HepG2 (cell line): ENCODE measurements around the gene RPS6KA3. TPM values are rescaled to one million over a fixed set of nuclear protein-coding genes. Genes with fewer than 3 reads are reported as not detected.

Experiments used
- CBX5 ChIP-seq: sonication (generic); formaldehyde crosslinking; IDR thresholded peaks from 2 replicates; pipeline ENCODE4 v1.4.0; 2020; ENCODE audit warnings: missing genetic modification reagents, borderline replicate concordance
- CEBPB ChIP-seq: IDR thresholded peaks from 2 replicates; pipeline ENCODE4 v1.6.1; 2011; ENCODE audit warnings: low read depth, low read length, improper control_type of control experiment, borderline replicate concordance
- EEA1 ChIP-seq: sonication (generic); formaldehyde crosslinking; IDR thresholded peaks from 2 replicates; pipeline ENCODE4 v1.5.1; 2020; ENCODE audit warnings: mild to moderate bottlenecking, missing genetic modification reagents, borderline replicate concordance
- GPN1 ChIP-seq: sonication (generic); formaldehyde crosslinking; IDR thresholded peaks from 2 replicates; pipeline ENCODE4 v1.5.1; 2020; ENCODE audit warnings: missing genetic modification reagents, borderline replicate concordance
- MAFK ChIP-seq, 2 experiments: IDR thresholded peaks in 1 of 2; conservative IDR thresholded peaks in 1 of 2; 2 replicates each; pipeline ENCODE4 v1.6.1; 2011; ENCODE audit warnings: improper control_type of control experiment in 2 of 2, low read length in 2 of 2
- NRL ChIP-seq: sonication (generic); formaldehyde crosslinking; IDR thresholded peaks from 2 replicates; pipeline ENCODE4 v1.5.0; 2020; ENCODE audit warnings: missing genetic modification reagents, mild to moderate bottlenecking, moderate library complexity, borderline replicate concordance
- ZNF30 ChIP-seq: sonication (generic); formaldehyde crosslinking; IDR thresholded peaks from 2 replicates; pipeline ENCODE4 v1.5.0; 2020; ENCODE audit warnings: mild to moderate bottlenecking, missing genetic modification reagents
- ZNF709 ChIP-seq: sonication (generic); formaldehyde crosslinking; IDR thresholded peaks from 2 replicates; pipeline ENCODE4 v1.5.0; 2020; ENCODE audit warnings: mild to moderate bottlenecking, missing genetic modification reagents
- polyA plus RNA-seq, 8 experiments: library from polyadenylated mRNA; depleted of rRNA in 3 of 8; stranded (reverse) in 7 of 8; unstranded in 1 of 8; fragments of >200 nt; fragmentation: Illumina TruSeq in 4 of 8; extraction: Trizol in 4 of 8; gene quantifications; 2 replicates each; pipeline versions ENCODE4 v1.2.1 to v1.2.3, GENCODE V29; 2011 to 2016; ENCODE audit warnings: low read depth in 4 of 8, missing spikeins in 1 of 8, mixed read lengths in 1 of 8; ENCODE audit not compliant: insufficient read depth in 1 of 8
- total RNA-seq, 5 experiments: library from RNA; depleted of rRNA; stranded (reverse); fragments of >200 nt; fragmentation: Illumina TruSeq; extraction: Trizol; gene quantifications; 2 replicates each; pipeline ENCODE4 v1.2.3, GENCODE V29; 2016; ENCODE audit warnings: low read depth in 1 of 5
- TF ChIP-seq, protein P1 (sequence below): sonication (generic); formaldehyde crosslinking; IDR thresholded peaks from 2 replicates; pipeline ENCODE4 v1.5.0; 2020; ENCODE audit warnings: mild to moderate bottlenecking, missing genetic modification reagents
- TF ChIP-seq, protein P2 (sequence below): sonication (generic); formaldehyde crosslinking; IDR thresholded peaks from 2 replicates; pipeline ENCODE4 v1.5.0; 2020; ENCODE audit warnings: mild to moderate bottlenecking, missing genetic modification reagents, borderline replicate concordance
- TF ChIP-seq, protein P3 (sequence below): IDR thresholded peaks from 2 replicates; pipeline ENCODE4 v1.6.1; 2016; ENCODE audit warnings: low read depth
- TF ChIP-seq, protein P4 (sequence below): sonication (generic); formaldehyde crosslinking; IDR thresholded peaks from 2 replicates; pipeline ENCODE4 v1.5.1; 2020; ENCODE audit warnings: mild to moderate bottlenecking, missing genetic modification reagents, borderline replicate concordance
- TF ChIP-seq, protein P5 (sequence below): sonication (generic); formaldehyde crosslinking; IDR thresholded peaks from 2 replicates; pipeline ENCODE4 v1.4.0; 2020; ENCODE audit warnings: missing genetic modification reagents

Gene RPS6KA3
- total and polyA plus RNA-seq, 2 of the 13 experiments (the other 11 are each of a cell fraction or from before 2014, with no cell fraction given): 314 to 357 TPM

DNA sequence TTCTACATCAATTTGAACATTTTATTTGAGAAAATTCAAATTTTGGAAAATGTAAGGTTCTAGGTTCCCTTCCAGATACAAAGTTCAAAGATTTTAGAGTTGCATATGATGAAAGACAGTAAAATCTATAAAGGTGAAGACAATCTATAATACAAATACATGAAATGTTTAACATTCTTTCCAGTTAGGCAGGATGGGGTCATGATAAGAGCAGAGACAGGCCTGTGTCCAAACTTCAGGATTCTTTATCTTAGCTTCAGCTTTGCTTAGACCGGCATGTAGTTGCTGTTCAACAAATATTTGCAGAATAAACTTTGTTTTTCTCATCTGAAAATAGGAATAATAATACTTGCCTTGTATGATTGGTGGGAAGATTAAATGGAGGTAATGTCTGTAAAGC is 4.5 kb upstream of the RPS6KA3 start (continued):
- TF ChIP-seq, protein P1, sequence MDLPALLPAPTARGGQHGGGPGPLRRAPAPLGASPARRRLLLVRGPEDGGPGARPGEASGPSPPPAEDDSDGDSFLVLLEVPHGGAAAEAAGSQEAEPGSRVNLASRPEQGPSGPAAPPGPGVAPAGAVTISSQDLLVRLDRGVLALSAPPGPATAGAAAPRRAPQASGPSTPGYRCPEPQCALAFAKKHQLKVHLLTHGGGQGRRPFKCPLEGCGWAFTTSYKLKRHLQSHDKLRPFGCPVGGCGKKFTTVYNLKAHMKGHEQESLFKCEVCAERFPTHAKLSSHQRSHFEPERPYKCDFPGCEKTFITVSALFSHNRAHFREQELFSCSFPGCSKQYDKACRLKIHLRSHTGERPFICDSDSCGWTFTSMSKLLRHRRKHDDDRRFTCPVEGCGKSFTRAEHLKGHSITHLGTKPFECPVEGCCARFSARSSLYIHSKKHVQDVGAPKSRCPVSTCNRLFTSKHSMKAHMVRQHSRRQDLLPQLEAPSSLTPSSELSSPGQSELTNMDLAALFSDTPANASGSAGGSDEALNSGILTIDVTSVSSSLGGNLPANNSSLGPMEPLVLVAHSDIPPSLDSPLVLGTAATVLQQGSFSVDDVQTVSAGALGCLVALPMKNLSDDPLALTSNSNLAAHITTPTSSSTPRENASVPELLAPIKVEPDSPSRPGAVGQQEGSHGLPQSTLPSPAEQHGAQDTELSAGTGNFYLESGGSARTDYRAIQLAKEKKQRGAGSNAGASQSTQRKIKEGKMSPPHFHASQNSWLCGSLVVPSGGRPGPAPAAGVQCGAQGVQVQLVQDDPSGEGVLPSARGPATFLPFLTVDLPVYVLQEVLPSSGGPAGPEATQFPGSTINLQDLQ (CRISPR knock-in tag): no peak
- no peak for TF ChIP-seq GPN1 (CRISPR knock-in tag)
- TF ChIP-seq, protein P2, sequence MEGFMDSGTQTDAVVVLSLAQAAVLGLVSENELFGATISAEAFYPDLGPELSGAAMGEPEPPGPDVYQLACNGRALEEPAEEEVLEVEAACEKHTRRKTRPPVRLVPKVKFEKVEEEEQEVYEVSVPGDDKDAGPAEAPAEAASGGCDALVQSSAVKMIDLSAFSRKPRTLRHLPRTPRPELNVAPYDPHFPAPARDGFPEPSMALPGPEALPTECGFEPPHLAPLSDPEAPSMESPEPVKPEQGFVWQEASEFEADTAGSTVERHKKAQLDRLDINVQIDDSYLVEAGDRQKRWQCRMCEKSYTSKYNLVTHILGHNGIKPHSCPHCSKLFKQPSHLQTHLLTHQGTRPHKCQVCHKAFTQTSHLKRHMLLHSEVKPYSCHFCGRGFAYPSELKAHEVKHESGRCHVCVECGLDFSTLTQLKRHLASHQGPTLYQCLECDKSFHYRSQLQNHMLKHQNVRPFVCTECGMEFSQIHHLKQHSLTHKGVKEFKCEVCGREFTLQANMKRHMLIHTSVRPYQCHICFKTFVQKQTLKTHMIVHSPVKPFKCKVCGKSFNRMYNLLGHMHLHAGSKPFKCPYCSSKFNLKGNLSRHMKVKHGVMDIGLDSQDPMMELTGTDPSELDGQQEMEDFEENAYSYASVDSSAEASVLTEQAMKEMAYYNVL (CRISPR knock-in tag): 0 out of 2 replicates have a peak, but pooled peaks have one; percentile 26
- no peak for TF ChIP-seq ZNF30 (CRISPR knock-in tag)
- no peak for TF ChIP-seq EEA1 (CRISPR knock-in tag)
- TF ChIP-seq, protein P3, sequence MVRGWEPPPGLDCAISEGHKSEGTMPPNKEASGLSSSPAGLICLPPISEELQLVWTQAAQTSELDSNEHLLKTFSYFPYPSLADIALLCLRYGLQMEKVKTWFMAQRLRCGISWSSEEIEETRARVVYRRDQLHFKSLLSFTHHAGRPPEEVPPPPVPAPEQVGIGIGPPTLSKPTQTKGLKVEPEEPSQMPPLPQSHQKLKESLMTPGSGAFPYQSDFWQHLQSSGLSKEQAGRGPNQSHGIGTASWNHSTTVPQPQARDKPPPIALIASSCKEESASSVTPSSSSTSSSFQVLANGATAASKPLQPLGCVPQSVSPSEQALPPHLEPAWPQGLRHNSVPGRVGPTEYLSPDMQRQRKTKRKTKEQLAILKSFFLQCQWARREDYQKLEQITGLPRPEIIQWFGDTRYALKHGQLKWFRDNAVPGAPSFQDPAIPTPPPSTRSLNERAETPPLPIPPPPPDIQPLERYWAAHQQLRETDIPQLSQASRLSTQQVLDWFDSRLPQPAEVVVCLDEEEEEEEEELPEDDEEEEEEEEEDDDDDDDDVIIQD (CRISPR knock-in tag): no peak
- TF ChIP-seq, protein P4, sequence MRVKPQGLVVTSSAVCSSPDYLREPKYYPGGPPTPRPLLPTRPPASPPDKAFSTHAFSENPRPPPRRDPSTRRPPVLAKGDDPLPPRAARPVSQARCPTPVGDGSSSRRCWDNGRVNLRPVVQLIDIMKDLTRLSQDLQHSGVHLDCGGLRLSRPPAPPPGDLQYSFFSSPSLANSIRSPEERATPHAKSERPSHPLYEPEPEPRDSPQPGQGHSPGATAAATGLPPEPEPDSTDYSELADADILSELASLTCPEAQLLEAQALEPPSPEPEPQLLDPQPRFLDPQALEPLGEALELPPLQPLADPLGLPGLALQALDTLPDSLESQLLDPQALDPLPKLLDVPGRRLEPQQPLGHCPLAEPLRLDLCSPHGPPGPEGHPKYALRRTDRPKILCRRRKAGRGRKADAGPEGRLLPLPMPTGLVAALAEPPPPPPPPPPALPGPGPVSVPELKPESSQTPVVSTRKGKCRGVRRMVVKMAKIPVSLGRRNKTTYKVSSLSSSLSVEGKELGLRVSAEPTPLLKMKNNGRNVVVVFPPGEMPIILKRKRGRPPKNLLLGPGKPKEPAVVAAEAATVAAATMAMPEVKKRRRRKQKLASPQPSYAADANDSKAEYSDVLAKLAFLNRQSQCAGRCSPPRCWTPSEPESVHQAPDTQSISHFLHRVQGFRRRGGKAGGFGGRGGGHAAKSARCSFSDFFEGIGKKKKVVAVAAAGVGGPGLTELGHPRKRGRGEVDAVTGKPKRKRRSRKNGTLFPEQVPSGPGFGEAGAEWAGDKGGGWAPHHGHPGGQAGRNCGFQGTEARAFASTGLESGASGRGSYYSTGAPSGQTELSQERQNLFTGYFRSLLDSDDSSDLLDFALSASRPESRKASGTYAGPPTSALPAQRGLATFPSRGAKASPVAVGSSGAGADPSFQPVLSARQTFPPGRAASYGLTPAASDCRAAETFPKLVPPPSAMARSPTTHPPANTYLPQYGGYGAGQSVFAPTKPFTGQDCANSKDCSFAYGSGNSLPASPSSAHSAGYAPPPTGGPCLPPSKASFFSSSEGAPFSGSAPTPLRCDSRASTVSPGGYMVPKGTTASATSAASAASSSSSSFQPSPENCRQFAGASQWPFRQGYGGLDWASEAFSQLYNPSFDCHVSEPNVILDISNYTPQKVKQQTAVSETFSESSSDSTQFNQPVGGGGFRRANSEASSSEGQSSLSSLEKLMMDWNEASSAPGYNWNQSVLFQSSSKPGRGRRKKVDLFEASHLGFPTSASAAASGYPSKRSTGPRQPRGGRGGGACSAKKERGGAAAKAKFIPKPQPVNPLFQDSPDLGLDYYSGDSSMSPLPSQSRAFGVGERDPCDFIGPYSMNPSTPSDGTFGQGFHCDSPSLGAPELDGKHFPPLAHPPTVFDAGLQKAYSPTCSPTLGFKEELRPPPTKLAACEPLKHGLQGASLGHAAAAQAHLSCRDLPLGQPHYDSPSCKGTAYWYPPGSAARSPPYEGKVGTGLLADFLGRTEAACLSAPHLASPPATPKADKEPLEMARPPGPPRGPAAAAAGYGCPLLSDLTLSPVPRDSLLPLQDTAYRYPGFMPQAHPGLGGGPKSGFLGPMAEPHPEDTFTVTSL: peak; percentile 45; the same call in 1 of the 2 replicates
- no peak for TF ChIP-seq CEBPB
- TF ChIP-seq CBX5 (CRISPR knock-in tag): no peak
- TF ChIP-seq, protein P5, sequence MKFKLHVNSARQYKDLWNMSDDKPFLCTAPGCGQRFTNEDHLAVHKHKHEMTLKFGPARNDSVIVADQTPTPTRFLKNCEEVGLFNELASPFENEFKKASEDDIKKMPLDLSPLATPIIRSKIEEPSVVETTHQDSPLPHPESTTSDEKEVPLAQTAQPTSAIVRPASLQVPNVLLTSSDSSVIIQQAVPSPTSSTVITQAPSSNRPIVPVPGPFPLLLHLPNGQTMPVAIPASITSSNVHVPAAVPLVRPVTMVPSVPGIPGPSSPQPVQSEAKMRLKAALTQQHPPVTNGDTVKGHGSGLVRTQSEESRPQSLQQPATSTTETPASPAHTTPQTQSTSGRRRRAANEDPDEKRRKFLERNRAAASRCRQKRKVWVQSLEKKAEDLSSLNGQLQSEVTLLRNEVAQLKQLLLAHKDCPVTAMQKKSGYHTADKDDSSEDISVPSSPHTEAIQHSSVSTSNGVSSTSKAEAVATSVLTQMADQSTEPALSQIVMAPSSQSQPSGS (CRISPR knock-in tag): no peak
- no peak for TF ChIP-seq MAFK (conservative IDR thresholded peaks at IDR 0.05 in 1 of 2, IDR thresholded peaks at IDR 0.05 in 1 of 2; ENCODE audit: low read length in 2 of 2)
- no peak for TF ChIP-seq NRL (CRISPR knock-in tag)
- no peak for TF ChIP-seq ZNF709 (CRISPR knock-in tag)
